Measurements from ENCODE around the gene MAN1C1. TPM values are rescaled to one million over a fixed set of nuclear protein-coding genes. Genes with fewer than 3 reads are reported as not detected.
A peak's percentile ranks its signal among the peaks of the same experiment; 100 is the strongest.

The MAN1C1 gene
- total RNA-seq, 1 experiment from 2014 or later: 0.63 TPM

DNA sequence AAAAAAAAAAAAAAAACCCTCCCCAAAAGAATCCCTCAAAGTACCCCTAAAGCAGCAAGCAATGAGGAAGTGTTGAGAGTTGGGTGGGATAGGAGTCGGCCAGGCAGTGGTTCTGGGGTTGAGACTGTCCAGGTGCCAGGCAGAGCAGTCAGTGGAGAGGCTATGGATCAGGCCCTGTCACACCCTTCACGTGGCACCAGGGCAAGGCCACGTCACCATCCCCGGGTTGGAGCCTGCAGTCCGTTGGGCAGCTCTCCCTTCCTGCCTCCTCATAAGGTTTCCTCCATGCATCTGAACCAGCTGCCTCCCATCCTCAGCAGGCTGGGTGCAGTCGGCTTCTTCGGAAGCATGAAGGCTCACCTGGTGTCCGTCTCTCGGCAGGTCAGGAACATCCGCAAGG, 146.9 kb downstream of the MAN1C1 start:
- DNase-seq (ENCODE audit: low read depth): no peak

DNA sequence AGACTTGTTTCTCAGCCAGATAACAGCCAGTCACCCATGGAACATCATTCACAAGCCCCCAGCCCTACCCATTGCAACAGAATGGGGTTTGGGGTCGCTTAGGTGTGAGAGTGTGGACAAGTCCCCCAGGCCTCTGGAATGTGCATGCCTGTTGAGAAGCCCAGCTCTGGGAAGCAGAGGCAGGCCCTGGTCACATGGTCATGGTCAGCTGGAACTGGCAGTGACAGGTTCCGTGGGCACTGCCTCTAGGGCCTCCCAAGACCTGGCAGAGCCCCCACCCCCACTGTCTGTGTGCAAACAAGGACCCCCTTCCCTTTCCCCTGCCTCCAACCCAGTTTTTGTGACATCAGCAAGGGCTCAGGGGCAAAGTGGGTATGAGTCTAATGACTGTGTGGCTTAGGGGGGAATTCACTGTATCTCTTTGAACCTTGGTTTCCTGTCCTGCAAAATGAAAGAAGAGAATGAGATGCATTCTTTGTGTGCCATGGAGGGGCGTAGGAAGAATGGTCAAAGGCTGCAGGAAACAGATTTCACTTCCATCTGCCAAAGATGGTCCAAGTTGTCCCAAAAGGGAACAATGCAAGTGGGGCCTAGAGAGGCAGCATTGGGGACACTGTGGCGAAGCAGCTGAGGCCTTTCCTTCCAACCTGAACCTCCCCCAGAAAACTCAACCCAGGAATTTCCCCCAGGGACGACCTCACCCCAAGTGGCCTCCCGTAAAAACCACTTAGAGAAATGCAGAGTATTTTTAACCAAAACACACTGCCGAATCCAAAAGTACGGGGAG, 148.7 kb downstream of the MAN1C1 start:
- DNase-seq (ENCODE audit: low read depth): no peak

DNA sequence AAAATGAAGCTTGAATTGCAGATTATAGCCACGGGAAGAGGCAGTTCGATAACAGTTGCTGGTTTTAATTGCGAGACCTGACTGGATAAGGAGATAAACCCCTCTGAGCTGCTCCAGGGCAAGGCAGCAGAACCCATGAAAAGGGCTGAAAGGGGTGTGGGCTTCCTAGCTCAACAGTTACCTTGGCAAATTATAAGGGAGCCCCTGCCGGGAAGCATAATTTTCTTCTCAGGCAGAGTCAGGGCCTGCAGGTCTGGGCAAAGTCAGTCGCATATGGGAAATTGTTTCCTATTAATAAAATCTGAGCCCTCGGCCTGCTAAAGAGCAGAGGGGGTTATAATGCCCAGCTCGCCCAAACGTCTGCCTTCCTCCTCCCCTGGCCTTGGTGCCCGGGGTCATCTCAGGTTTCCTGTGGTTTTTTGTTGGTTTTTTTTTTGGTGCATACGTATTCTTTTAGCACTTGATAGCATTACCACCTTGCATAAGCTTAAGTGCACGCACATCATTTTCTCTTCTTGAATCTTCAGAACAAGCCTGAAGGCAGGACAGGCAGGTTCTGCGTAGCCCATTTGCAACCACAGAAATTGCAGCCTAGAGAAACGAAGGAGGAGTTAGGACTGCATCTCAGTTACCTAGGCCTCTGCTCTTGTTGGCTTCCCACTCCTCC, 149.5 kb downstream of the MAN1C1 start:
- DNase-seq (ENCODE audit: low read depth): no peak

DNA sequence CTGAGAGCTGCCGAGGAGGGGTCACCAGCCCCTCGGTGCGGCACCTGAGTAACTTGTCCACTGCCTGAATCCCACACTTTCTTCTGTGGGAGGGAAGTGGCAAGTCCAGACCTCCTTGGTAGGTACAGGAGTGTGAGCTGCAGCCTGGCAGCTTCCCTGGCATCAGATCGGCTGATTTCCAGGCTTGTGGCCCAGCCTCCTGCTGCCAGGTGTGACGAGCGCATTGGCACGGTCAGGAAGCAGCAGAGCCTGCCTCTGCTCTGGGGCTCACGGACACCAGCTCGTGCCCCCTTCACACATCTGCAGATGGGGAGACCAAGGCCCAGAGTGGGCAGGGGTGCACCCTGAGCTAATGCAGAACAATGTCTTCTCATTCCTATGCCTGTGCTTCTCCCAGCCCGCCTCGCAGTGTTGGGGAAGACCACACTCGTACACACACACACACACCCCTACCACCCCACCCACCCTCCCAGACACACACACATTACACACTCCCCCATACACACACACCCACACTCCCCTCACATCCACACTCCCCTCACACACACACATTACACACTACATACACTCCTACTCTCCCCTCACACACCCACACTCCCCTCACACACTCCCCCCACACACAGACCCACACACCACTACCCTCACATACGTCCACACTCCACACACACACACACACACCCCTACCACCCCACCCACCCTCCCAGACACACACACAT, 150.3 kb downstream of the MAN1C1 start:
- no peak for DNase-seq (ENCODE audit: low read depth)

DNA sequence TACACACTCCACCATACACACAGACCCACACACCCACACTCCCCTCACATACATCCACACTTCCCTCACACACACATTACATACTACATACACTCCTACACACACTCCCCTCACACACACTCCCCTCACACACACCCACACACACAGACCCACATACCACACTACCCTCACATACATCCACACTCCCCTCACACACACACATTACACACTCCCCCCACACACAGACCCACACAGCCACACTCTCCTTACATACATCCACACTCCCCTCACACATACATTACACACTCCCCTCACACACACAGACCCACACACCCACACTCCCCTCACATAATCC, 150.8 kb downstream of the MAN1C1 start:
- DNase-seq (ENCODE audit: low read depth): no peak

DNA sequence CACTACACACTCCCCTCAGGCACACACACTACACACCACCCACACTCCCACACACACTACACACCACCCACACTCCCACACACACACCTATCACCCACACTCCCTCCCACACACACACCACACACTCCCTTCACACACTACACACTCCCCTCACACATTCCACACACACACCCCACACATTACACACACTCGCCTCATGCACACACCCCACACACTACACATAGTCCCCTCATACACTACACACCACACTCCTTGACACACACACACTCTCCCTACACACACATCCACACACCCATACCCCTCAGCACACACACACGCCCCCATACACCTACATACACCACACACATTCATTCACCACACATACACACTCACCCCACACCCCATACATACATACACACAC, 152.4 kb downstream of the MAN1C1 start:
- no peak for DNase-seq (ENCODE audit: low read depth)

DNA sequence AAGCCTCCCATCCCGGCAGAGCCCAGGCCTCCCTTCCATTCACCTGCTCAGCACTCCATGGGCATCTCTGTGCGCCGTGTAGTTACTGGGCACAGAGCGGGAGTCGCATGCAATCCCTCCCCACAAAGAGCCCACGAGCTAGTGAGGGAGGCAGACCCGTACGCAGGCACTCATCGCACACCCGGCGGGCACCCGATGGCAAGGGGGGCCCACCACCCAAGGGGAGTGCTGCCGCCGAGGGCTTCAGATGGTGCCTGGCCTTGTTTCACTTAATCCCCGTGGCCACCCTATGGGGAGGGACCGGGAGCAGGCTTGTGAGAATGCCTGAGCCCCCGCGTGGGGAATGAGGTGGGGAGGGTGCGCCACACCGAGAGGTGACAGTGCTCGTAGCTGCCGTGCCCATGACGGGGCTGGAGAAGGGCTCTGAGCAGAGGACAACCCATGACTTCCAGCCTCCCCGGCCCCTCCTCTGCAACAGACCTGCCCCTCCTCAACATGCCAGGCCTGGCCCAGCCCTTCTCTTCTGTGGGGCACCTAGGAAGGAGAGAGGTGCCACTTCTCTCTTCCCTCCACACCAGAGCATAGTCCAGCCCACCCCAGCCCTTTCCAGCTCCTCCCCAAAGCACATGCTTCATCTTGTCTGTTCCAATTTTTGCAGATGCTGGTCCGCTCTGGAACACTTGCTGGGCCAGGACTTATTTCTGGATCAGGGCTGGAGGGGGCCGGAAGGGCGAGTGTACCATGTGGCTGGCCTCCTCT, 153.2 kb downstream of the MAN1C1 start:
- DNase-seq (ENCODE audit: low read depth): no peak

DNA sequence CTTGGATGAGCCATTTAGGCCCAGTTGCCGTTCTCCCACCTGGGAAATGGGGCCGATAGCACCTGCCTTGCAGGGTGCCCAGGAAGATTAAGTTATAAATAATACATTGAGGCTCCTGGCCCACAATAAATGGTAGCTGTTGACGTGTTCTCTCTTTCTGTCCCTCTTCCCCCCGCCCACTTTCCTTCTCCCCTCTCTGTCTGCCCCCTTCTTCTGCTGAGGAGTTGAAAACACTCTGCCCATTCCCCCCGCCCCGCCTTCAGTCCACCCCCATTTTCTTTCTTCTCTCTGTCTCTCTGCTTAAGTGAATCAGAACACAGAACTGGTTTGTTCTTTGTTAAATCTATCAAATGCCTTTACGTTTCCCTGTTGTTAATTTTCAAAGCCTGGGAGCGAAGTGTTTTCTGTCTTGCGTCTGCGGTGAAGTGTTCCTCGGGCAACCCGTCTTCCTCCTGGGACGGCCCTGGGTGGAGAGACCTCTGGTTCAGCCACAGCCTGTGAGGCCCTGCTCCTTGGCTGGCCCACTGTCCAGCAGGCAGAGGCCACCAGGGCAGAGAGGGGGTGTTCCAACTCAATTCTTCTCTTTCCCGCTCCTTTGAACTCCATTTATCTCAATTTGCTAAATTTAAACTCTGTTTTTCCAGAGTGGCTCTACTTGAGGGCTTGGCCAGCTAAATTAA, 154.1 kb downstream of the MAN1C1 start:
- no peak for DNase-seq (ENCODE audit: low read depth)

DNA sequence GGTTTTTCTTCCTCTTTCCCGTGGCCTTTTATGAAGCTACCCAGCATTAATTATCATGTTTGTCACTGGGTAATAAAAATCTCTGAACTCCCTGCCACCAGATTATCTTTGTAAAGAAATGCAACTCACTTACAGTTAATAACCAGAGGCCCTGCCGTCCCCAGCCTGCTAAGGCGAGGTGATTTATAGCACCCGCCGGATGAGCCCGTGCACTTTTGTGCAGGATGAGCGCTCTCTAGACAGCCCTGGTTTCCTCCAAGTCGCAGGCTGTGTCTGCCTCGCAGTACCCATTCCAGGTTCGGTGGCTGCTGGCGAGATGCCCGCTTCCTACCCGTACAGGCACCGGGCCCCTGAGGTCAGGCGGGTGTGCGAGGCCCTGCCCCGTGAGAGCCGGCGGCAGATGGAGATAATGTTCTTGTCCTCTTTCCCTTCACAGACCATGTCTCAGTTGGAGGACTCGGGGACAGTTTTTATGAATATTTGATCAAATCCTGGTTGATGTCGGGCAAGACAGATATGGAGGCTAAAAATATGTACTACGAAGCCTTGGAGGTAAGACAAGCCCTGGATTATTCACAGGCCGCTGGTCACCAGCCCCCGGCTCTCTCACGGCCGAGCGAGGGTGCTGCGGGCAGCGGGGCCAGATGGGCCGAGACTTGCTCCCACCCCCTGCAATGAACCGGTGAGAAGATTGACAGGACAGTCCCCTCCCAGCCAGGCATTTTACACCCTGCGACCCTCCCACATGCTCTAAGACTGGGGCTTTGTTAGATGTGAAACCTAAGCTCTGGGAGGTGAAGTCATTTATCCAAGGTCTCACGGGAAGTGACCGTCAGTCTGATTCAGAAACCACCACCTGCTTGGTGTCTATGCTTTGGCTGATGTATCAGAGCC, 154.9 kb downstream of the MAN1C1 start:
- peak; percentile 59 for DNase-seq (ENCODE audit: low read depth)

DNA sequence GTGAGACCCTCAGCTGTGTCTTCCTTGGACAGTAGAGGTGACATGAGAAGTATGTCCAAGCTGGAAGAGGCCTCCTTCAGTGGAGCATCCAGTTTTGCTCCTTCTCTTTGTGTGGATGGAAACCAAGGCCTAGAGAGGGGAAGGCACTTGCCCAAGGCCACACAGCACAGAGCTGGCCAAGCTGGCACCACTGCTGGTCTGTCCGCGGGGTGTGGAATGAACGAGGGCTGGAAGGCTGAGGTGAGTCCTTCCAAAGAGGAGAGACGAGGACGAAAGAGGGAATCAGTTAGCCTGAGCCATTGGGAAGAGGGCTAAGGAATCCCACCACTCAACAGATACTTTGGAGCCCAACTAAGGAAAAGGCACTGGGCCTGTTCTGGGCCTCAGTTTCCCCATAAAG, 155.6 kb downstream of the MAN1C1 start:
- no peak for DNase-seq (ENCODE audit: low read depth)

DNA sequence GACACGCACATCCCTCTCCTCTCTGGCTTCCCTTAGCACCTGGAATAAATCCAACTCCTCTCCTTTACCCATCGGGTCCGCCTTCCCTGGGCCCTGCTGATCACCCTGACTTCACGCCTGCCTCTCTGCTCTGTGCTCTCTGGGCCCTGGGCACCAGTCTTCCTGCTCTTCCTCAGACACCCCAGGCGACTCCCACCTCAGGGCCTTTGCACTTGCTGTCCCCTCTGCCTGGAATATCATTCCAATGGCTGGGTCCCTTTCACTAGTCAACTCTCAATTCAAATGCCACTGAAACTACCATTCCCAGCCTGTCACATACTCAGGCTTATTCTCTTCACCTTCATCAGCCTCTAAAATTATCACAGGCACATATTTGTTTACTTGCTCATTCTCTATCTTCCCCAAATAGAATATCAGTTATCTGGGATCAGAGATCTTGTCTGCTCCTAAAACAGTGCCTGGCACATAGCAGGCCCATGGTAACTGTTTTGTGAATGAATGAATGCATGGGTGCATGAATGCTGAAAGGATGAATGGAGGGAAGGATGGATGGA, 156.2 kb downstream of the MAN1C1 start:
- no peak for DNase-seq (ENCODE audit: low read depth)

DNA sequence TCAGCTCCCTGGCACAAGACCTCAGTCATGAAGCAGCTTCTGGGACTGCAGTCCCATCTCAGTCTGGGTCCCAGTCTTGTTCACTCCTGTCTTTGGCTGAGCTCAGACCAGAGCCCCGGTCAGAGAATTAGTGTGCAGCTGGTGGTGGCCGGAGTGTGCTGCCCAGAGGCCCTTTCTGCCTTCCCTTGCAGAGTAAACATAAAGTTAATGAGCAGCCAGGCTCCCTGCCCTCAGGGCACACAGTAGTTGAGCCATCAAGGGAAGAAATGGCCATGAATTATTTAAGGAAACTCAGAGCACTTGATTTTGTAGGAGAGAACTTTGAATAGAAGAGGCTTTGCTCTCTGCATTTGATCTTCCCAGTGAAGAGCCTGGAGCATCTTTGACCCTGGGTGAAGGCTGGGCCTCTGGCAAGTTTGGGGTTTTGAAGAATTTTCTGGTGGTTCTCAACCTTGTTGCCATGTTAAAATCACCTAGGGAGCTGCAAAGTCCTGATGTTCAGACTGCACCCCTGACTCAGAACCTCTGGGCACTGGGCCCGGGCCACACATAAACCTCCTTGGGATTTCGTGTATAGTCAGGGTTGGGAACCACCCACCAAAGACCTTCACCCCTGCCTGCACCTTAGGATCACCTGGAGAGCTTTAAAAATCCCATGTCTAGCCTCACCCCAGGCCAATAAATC, 157.0 kb downstream of the MAN1C1 start:
- no peak for DNase-seq (ENCODE audit: low read depth)

DNA sequence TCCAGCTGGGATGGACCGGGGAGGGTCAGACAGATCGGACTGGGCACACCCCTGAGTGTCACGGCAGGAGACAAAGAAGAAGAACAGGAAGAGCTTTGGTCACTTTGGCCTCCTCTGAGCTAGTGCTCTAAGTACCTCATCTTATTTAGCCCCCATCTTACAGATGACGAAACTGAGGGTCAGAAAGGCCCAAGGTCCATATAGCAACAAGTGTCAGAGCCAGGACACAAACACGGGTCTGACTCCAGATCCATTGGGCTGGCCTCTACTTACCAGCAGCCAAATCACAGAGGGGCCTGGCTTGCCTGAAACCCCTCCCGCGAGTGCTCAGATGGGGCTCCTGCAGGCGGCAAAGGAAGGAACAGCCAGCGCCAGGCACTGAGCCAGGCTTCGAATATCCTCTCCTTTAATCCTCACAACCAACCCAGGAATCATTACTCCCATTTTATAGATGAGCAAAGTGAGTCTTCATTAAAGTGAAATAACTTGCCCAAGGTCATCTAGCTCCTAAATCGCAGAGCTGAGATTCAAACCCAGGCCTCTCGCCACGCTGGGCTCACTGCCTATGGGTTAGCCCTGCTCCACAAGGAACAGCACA, 157.7 kb downstream of the MAN1C1 start:
- no peak for DNase-seq (ENCODE audit: low read depth)

DNA sequence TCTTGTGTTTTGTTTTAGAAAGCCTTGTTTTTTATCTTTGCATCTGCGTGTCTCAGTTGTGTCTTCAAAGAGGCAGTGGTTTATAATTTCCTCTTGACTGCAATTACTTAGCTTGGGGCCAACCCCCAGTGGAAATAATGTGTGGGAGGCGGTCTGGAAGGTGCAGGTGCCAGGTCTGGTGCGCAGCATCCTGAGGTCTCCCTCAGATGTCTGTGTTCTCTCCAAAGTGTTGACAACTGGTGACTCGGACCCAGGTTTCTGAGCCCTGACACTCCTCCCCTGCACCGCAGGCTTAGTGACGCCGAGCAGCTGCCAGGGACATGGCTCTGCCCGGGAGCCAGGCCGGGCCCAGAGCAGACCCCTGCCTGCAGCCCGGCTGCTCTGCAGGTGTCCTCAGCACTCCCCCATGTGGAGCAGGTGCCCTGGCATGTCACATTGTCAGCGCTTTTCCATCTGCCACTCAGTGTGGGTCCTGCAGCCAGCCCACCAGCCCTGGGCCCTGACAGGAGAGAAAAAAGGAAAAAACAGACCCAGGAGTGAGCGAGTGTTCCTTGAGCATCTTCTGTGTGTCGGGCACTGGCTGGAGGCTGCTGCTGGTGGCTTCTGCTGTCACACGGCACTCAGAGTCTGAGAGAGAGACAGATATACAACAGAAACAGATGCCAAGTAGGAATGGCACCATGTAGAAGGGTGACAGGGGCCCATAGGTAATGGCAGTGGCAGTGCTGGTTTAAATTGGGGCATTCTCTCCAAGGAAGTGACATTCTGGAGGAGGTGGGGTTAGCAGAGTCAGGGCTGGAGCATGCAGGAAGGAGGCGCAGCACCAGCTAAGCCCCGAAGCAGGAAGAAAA, 158.6 kb downstream of the MAN1C1 start:
- DNase-seq (ENCODE audit: low read depth): no peak

DNA sequence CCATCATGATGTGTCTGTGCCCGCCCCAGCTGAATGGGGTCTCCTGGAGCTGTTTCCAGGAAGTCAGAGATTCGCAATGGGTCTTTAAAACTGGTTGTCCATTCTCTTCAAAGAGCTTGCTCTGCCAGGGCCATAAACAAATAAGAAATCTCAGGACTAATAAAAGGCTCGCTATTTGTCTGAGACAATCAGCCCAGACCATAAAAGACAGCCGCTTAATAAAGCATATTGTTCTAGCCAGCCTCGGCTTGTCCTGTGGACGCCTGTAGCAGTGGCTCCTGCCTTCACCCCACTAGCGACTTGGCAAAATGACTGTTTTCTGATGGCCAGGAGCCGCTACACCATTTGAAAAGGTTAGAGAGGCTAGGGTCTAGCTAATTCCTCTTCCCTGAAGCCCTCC, 162.8 kb downstream of the MAN1C1 start:
- DNase-seq (ENCODE audit: low read depth): no peak

DNA sequence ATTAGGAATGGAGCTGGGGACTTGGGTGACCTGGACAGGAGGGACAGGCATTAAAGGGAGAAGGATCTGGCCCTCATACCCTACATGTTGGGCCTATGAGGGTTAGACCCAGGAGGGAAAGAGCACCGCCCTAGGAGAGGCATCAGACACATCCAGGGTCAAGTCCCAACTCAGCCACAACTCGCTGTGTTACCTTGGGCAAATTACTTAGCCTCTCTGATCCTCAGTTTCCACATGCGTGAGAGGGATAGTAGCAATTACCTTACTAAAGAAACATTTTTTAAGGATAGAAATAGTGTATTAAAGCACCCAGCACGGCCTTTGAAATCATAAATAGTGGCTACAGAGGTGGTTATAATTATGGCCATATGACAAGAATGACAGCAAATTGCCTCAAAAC, 163.3 kb downstream of the MAN1C1 start:
- DNase-seq (ENCODE audit: low read depth): no peak

DNA sequence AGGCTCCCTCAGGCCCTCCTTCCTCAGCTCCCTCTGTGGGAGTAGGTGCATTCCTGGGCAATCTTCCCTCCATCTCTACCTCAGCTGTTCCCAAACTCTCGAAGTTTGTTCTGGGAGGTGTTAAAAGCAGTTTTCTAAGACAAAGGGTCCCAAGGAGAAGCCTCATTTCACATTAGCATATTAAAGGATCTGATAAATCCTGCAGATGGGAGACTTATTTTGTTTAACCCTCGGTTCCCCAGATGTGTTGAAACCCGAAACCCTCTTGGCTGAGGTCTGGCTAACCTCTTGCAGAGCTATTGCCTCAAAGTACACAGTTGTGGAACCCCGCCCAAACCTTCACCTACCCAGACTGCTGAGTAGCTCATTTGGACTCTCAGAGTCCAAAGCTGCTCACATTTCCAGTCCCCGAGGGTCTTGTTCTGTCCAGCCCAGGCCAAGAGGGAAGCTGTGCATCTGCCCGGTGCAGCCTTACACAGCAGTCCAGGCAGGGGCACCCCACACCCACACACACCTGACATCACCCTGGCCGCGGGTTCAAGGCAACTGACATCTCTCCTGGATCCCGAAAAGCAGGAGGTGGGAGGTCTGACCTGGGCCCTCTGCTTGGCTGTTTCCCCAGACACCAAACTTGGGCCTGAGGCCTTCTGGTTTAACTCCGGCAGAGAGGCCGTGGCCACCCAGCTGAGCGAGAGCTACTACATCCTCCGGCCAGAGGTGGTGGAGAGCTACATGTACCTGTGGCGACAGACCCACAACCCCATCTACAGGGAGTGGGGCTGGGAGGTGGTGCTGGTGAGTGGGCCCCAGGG, 163.9 kb downstream of the MAN1C1 start:
- DNase-seq (ENCODE audit: low read depth): peak; percentile 36

DNA sequence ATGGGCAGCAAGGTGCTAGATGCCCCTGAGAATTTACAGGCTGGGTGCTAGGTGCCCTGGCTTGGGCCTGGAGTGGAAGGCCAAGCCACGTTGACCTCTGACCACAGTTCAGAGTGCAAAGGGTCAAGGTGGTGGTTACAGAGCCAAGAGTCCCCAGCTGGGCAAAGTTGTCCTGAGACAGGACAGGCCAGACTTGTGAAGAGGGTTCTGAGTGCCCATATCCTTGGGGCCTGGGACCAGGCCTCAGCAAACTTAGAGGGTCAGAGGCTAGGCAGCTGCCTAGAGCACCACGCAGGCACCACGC, 164.5 kb downstream of the MAN1C1 start:
- DNase-seq (ENCODE audit: low read depth): no peak
